ENCODE data around the gene CDH24. TPM values are rescaled to one million over a fixed set of nuclear protein-coding genes. Genes with fewer than 3 reads are reported as not detected.
"Not testable (repeated sequence)": the region's sequence is repeated elsewhere in the genome, so short reads cannot be mapped to it uniquely, and the experiment has no call there.

CDH24 gene
- total RNA-seq, 3 donors from 2014 or later = 2.7 to 4.8 (median 4.4) TPM

DNA sequence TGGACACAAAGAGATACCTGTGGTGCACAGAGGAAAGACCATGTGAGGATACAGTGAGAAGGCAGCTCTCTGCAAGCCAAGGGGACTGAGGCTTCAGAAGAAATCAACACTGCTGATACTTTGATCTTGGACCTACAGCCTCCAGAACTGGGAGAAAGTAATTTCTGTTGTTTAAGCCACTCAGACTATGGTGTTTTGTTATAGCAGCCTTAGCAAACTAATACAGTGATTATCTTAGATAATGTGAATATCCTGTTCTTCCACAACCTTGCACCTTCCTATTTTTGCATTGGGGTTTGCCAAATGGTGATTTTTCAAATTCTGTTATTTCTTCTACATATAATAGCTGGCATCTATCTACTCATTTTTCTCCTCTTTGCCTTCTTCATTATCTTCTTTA lies 39.2 kb downstream of the CDH24 start:
- TF ChIP-seq, protein P1, sequence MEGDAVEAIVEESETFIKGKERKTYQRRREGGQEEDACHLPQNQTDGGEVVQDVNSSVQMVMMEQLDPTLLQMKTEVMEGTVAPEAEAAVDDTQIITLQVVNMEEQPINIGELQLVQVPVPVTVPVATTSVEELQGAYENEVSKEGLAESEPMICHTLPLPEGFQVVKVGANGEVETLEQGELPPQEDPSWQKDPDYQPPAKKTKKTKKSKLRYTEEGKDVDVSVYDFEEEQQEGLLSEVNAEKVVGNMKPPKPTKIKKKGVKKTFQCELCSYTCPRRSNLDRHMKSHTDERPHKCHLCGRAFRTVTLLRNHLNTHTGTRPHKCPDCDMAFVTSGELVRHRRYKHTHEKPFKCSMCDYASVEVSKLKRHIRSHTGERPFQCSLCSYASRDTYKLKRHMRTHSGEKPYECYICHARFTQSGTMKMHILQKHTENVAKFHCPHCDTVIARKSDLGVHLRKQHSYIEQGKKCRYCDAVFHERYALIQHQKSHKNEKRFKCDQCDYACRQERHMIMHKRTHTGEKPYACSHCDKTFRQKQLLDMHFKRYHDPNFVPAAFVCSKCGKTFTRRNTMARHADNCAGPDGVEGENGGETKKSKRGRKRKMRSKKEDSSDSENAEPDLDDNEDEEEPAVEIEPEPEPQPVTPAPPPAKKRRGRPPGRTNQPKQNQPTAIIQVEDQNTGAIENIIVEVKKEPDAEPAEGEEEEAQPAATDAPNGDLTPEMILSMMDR (IDR thresholded peaks at IDR 0.05) = no peak
- no peak for DNase-seq
- Histone ChIP-seq H3K4me1 (ENCODE audit: low read depth) (no peaks in the 10 kb centered on the region), H3K4me3 (no peak overlapping the region), H3K36me3 (ENCODE audit: low read depth) (no peaks in the 10 kb centered on the region), H3K9me3 (no peaks in the 10 kb centered on the region)
- intact Hi-C loops (cut with DNase I, micrococcal nuclease) = no loop called here
- no peak for ATAC-seq

DNA sequence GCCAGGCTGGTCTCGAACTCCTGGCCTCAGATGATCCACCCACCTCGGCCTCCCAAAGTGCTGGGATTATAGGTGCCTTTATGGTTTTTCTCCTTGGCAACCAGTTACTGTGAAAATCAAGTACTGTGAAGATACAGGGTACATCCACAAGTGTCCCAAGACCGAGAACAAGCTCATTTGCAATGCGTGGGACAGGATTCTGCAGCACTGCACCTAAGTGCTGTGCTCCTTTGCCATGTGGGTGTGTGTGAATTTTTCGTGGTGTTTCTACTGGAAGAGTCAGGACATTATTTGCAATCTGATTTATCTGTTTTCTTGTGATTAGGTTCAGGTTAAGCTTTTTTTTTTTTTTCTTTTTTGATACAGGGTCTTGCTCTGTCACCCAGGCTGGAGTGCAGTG lies 40.2 kb downstream of the CDH24 start:
- DNase-seq (no peak), ATAC-seq (no peak)
- no peaks in the 10 kb centered on the region for H3K4me1 ChIP-seq (ENCODE audit: low read depth)
- H3K4me3 ChIP-seq = no peak overlapping the region
- H3K9me3 ChIP-seq = no peaks in the 10 kb centered on the region
- intact Hi-C loops (cut with DNase I, micrococcal nuclease) = no loop called here
- TF ChIP-seq, protein P1 (IDR thresholded peaks at IDR 0.05) = no peak
- H3K36me3 ChIP-seq (ENCODE audit: low read depth) = no peaks in the 10 kb centered on the region

DNA sequence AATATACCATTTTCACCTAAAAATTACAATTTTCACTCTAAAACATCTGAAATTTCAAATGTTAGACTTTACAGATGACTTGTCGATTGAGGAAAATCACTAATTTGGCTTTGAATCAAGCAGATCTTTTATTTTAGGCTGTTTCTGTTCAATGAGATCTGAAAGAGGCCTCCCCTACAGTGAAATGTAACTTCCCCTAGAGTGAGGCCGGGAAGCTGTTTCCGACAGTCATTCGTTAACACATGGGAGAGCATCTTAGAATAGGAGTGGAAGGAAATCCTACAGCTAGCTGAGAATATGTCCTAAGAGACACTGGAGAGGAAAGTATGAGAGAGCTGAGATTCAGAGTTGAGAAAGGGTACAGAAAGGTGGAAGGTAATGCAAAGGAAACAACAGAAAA lies 41.7 kb downstream of the CDH24 start:
- Histone ChIP-seq H3K4me3 (no peak overlapping the region), H3K36me3 (ENCODE audit: low read depth) (no peaks in the 10 kb centered on the region), H3K4me1 (ENCODE audit: low read depth) (no peaks in the 10 kb centered on the region), H3K9me3 (no peaks in the 10 kb centered on the region)
- TF ChIP-seq, protein P1 (IDR thresholded peaks at IDR 0.05) = no peak
- intact Hi-C loops (cut with DNase I, micrococcal nuclease) = no loop called here
- DNase-seq (no peak), ATAC-seq (no peak)

DNA sequence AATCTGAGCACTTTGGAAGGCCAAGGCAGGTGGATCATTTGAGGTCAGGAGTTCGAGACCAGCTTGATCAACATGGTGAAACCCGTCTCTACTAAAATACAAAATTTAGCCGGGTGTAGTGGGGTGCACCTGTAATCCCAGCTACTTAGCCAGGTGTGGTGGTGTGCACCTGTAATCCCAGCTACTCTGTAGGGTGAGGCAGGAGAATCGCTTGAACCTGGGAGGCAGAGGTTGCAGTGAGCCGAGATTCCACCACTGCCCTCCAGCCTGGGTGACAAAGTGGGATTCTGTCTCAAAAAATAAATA lies 43.6 kb downstream of the CDH24 start:
- ATAC-seq; H3K9me3 ChIP-seq; H3K36me3 ChIP-seq (ENCODE audit: low read depth); H3K4me1 ChIP-seq (ENCODE audit: low read depth); H3K4me3 ChIP-seq; DNase-seq; intact Hi-C loops (cut with DNase I, micrococcal nuclease): not testable (repeated sequence)

DNA sequence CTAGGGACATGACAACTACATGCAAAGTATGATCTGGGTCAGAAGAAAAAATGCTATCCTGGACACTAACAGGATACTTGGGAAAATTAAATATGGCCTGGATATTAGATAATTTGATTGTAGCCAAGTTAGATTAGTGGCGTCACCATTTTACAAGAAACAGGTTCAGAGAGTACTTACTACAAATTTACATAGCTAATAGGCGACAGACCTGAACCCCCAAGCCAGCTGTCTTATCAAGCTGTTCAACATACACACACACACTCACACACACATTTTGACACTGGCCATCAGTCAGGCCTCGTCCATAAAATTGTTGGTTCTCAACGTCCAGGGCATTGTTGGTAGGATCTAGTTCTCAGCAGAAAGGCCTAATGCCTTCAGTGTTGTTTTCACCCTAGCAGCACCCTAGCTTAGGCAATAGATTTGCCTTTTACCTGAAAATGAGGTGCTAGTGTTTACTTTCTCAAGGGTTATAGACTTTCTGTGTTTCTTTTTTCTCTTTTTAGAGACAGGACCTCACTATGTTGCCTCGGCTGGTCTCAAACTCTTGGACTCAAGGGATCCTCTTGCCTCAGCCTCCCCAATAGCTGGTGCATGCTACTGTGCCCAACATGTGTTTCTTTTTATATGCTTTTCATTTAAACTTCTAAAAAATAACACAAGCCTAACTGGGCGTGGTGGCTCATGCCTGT lies 44.1 kb downstream of the CDH24 start:
- Histone ChIP-seq H3K4me3 (no peak overlapping the region), H3K4me1 (ENCODE audit: low read depth) (no peaks in the 10 kb centered on the region), H3K36me3 (ENCODE audit: low read depth) (no peaks in the 10 kb centered on the region), H3K9me3 (no peaks in the 10 kb centered on the region)
- no peak for ATAC-seq
- TF ChIP-seq, protein P1 (IDR thresholded peaks at IDR 0.05) = no peak
- intact Hi-C loops (cut with DNase I, micrococcal nuclease) = no loop called here
- DNase-seq = no peak

DNA sequence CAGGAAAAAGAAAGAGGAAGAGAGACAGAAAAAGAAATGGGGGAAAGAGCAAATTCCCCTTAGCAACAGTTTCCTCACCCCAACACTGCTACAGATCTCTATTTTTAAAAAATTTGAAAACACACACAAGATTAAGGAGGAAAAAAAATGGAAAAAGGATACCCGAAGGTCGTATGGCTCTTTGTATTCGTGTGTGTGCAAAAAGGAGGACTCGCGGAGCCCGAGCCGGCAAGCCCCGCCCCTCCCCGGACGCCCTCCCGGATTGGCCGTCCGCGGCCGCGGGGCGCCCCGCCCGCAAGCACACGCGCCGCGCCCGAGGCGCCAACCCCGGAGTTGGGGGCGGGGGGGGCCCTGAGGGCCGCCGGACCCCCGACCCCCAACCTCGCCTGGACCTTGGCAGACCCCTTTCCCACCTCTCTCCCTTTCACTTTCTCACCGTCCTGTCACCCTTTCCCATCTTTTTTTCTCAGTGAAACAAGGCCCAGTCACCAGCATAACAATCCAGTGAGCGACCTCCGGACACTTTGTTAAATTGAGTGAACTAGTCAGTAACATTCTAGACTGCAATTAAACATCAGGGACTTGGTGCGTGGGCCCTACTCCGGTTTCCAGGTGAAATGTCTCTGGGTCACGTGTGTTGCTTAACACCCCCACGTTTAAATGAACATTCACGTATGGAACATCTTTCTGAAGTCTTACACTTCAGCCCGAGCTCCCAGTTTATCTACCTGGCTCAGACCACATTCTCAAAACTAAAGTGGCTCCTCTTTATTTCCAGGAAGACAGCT lies 47.2 kb downstream of the CDH24 start, which contains the start of gene C14orf93:
TSS of gene C14orf93 (minus strand) at position 205 of the 788 bp plus-strand sequence. CDS start 11,120 bp downstream, outside the sequence.
- TF ChIP-seq, protein P1 (IDR thresholded peaks at IDR 0.05) = no peak
- intact Hi-C loops (cut with DNase I, micrococcal nuclease) = no loop called here
- ATAC-seq (peak; percentile 72), DNase-seq (peak; percentile 89 to 92 (median 90))
- Histone ChIP-seq H3K9me3 (no peaks in the 10 kb centered on the region), H3K4me1 (ENCODE audit: low read depth) (peaks cover 7% of the 10 kb centered on the region), H3K36me3 (ENCODE audit: low read depth) (no peaks in the 10 kb centered on the region), H3K4me3 (peak within 1 kb of the TSS; percentile 18)
